Left lung (tissue), 10 donors: ENCODE results near the gene SLC6A16. TPM values are rescaled to one million over a fixed set of nuclear protein-coding genes. Genes with fewer than 3 reads are reported as not detected.
A peak's percentile ranks its signal among the peaks of the same experiment; 100 is the strongest.
"Not testable (repeated sequence)": the region's sequence is repeated elsewhere in the genome, so short reads cannot be mapped to it uniquely, and the experiment has no call there.

Source experiments
- ATAC-seq: fragments of 200-7000 bp; cut with Tn5 transposase; one replicate; pipeline ENCODE4 v1.9.1; 2020; ENCODE audit warnings: moderate library complexity
- DNase-seq, 4 donors: peaks; one replicate each; pipeline ENCODE4 v3.0.0-alpha.2; 2013 to 2020
- H3K27ac ChIP-seq, 2 donors: fragments of 200-600 bp; sonication (generic) in 1 of 2; one replicate each; pipeline versions ENCODE4 v1.5.0 to v1.8.0; 2020 to 2021
- H3K27me3 ChIP-seq, 2 donors: fragments of 200-600 bp; sonication (generic) in 1 of 2; one replicate each; pipeline versions ENCODE4 v1.5.0 to v1.8.0; 2020 to 2021
- H3K36me3 ChIP-seq, 2 donors: fragments of 200-600 bp; sonication (generic) in 1 of 2; one replicate each; pipeline versions ENCODE4 v1.5.0 to v1.8.0; 2020 to 2021
- H3K4me1 ChIP-seq, 2 donors: fragments of 200-600 bp; one replicate each; pipeline ENCODE4 v1.8.0; 2021
- H3K4me3 ChIP-seq, 2 donors: fragments of 200-600 bp; sonication (generic) in 1 of 2; one replicate each; pipeline versions ENCODE4 v1.5.0 to v1.8.0; 2020 to 2021; ENCODE audit warnings: mild to moderate bottlenecking in 1 of 2
- H3K9me3 ChIP-seq, 2 donors: fragments of 200-600 bp; sonication (generic) in 1 of 2; one replicate each; pipeline versions ENCODE4 v1.5.0 to v1.8.0; 2020 to 2021
- intact Hi-C, 2 donors: fragments of 100-400 bp; cut with DNase I; formaldehyde crosslinking; loops; one replicate each; pipeline versions ENCODE4 v1.11.2 to v1.14.2; 2022
- polyA plus RNA-seq, 6 donors: library from polyadenylated mRNA; unstranded; fragments of 120-200 nt; gene quantifications; one replicate each; pipeline ENCODE4 v1.2.1, GENCODE V29; 2013; ENCODE audit not compliant: insufficient read length in 6 of 6
- total RNA-seq, 2 donors: library from RNA; stranded (reverse); fragmentation: NEBNext Ultra II Directional; extraction: Animal tissue kit (Norgen Biotek cat#: 25700); gene quantifications; one replicate each; pipeline ENCODE4 v1.2.1, GENCODE V29; 2021
- TF ChIP-seq, protein P1 (sequence below), 2 donors: fragments of 200-600 bp; sonication (generic) in 1 of 2; IDR thresholded peaks; one replicate each; pipeline versions ENCODE4 v1.5.0 to v1.8.0; 2021; ENCODE audit warnings: antibody characterized with exemption in 2 of 2
- donor health status: DM: no; HTN: yes; CAD: no.
- donor health status: DM: no; HTN: no; CAD: no.

The SLC6A16 gene
- total and polyA plus RNA-seq, 8 donors: 0.52 to 6.2 (median 4.0) TPM

DNA sequence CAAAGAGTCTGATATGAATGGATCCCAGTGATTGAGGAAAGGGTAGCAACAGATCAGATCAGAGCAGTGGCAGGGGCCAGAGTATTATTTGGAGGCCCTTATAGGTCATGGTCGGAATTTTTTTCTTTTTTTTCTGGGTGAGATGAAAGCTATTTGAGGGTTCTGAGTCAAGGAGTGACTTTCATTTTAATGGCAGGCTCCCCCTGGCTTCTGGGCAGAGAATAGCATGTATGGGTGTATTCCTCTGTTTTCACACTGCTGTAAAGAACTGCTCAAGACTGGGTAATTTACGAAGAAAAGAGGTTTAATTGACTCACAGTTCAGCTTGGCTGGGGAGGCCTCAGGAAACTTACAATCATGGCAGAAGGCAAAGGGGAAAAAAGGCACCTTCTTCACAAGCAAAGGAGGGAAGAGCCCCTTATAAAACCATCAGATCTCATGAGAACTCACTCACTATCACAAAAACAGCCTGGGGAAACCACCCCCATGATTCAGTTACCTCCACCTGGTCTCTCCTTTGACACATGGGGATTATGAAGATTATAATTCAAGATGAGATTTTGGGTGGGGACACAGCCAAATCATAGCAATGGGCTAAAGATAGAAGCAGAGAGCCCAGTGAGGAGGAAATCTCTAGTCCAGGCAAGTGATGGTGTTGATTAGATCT lies 3.0 kb upstream of the SLC6A16 start:
- TF ChIP-seq, protein P1, sequence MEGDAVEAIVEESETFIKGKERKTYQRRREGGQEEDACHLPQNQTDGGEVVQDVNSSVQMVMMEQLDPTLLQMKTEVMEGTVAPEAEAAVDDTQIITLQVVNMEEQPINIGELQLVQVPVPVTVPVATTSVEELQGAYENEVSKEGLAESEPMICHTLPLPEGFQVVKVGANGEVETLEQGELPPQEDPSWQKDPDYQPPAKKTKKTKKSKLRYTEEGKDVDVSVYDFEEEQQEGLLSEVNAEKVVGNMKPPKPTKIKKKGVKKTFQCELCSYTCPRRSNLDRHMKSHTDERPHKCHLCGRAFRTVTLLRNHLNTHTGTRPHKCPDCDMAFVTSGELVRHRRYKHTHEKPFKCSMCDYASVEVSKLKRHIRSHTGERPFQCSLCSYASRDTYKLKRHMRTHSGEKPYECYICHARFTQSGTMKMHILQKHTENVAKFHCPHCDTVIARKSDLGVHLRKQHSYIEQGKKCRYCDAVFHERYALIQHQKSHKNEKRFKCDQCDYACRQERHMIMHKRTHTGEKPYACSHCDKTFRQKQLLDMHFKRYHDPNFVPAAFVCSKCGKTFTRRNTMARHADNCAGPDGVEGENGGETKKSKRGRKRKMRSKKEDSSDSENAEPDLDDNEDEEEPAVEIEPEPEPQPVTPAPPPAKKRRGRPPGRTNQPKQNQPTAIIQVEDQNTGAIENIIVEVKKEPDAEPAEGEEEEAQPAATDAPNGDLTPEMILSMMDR (IDR thresholded peaks at IDR 0.05): peak; percentile 45 to 71
- Histone ChIP-seq H3K9me3 (peaks cover 0 to 2% of the 10 kb centered on the region in 2 donors), H3K27ac (no peak overlapping the region), H3K4me3 (no peak overlapping the region), H3K36me3 (no peaks in the 10 kb centered on the region), H3K4me1 (peaks cover 0 to 13% of the 10 kb centered on the region in 2 donors), H3K27me3 (no peaks in the 10 kb centered on the region)
- no peak for DNase-seq
- peak; percentile 70 for ATAC-seq
- intact Hi-C loops: no loop called here

DNA sequence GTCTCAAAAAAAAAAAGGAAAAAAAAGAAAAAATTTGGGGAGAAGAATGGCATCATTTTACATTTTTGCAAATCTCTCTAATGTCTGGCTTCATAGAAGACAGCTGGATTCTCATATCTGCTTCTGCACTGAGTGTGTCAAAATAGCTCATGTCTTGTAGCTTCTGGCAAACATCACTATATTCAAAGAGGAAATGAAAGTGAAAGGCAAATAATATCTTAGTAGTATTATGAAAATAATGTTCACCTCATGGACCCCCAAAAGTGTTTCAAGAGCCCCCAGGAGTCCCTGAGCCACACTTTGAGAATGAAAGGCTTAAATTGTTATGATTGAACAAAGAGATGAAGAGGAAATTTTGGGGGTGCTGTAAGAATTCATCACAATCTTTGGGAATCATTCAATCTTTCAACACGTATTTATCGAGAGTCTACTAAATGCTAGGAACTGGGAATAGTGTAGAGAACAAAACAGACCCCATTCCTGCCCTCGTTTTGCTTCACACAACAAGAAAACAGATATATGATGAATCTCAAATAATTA lies 1.2 kb upstream of the SLC6A16 start:
- intact Hi-C loops: no loop called here
- Histone ChIP-seq H3K36me3 (peaks cover 0 to 5% of the 10 kb centered on the region in 2 donors), H3K27ac (no peak overlapping the region), H3K27me3 (no peaks in the 10 kb centered on the region), H3K4me3 (no peak overlapping the region), H3K4me1 (peaks cover 0 to under 1% of the 10 kb centered on the region in 2 donors), H3K9me3 (peaks cover 0 to 11% of the 10 kb centered on the region in 2 donors)
- no peak for ATAC-seq
- DNase-seq: no peak
- TF ChIP-seq, protein P1 (IDR thresholded peaks at IDR 0.05): no peak

DNA sequence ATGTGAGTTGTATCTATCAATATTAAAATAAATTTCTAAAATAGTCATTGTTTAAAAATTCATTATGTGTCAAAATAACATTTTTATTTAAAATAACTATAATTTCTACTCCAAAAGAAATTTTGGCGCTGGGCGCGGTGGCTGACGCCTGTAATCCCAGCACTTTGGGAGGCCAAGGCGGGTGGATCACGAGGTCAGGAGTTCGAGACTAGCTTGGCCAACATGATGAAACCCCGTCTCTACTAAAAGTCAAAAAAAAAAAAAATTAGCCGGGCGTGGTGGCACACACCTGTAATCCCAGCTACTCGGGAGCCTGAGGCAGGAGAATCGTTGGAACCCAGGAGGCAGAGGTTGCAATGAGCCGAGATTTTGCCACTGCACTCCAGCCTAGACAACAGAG lies 765 bp upstream of the SLC6A16 start:
- H3K4me3 ChIP-seq, ATAC-seq, DNase-seq, H3K36me3 ChIP-seq, H3K4me1 ChIP-seq, H3K27ac ChIP-seq, intact Hi-C loops, H3K27me3 ChIP-seq: not testable (repeated sequence)
- peaks cover 0 to 16% of the 10 kb centered on the region in 2 donors for H3K9me3 ChIP-seq

DNA sequence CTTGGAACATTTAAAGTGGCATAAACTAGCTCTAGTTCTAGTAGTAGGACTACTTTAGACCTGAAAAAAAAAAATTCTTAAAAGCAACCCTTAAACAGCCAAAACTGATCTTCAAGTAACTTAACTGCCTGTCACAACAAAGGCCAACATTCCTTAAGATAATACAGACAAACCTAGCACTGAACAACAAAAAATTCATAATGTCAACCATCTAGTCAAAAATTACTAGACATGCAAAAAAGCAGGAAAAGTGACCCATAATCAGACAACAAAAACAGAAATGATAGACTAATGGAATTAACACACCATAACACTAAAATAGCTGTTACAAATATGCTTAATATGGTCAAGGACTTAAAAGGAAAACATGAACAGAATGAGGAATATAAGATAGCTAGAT lies 6.7 kb downstream of the SLC6A16 start:
- no peak overlapping the region for H3K4me3 ChIP-seq
- no peaks in the 10 kb centered on the region for H3K4me1 ChIP-seq
- ATAC-seq (no peak), DNase-seq (no peak)
- H3K27ac ChIP-seq: no peak overlapping the region
- intact Hi-C loops: no loop called here
- TF ChIP-seq, protein P1 (IDR thresholded peaks at IDR 0.05): no peak
- H3K36me3 ChIP-seq: peaks cover 0 to 6% of the 10 kb centered on the region in 2 donors
- no peaks in the 10 kb centered on the region for H3K27me3 ChIP-seq
- peaks cover 0 to 35% of the 10 kb centered on the region in 2 donors for H3K9me3 ChIP-seq

DNA sequence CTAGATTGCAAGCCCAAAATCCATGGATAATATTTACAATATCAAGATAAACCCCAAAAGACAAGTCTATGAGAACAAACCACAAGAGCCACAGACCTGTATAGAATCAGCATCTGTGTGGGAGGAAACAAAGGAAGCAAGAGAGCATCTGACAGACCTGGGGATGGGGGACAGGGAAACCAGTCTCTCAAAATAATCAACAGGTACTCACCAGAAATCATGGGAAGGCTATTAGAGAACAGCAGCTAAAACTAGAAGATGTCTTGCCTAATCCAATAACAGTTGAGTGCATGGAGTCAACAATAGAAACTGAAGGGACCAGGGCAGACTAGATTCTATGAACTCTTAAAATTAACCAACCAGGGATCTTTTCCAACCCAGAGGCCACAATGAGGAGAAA lies 8.7 kb downstream of the SLC6A16 start:
- TF ChIP-seq, protein P1 (IDR thresholded peaks at IDR 0.05): no peak
- Histone ChIP-seq H3K36me3 (peaks cover 0 to 3% of the 10 kb centered on the region in 2 donors), H3K4me3 (no peak overlapping the region), H3K4me1 (no peaks in the 10 kb centered on the region), H3K9me3 (peaks cover 0 to 25% of the 10 kb centered on the region in 2 donors), H3K27me3 (no peaks in the 10 kb centered on the region), H3K27ac (no peak overlapping the region)
- ATAC-seq (no peak), DNase-seq (no peak)
- intact Hi-C loops: no loop called here
